MM.1S (cell line): ENCODE measurements around the gene EPHA10.

Source experiments
- DNase-seq: peaks from one replicate; pipeline ENCODE4 v3.0.0-alpha.2; 2015
- H2AFZ ChIP-seq: fragments of 300-600 bp; sonication (generic); 2 replicates; pipeline ENCODE4 v1.6.0; 2016; ENCODE audit warnings: antibody characterized with exemption, low read length
- H3F3A ChIP-seq: fragments of 300-600 bp; sonication (generic); 2 replicates; pipeline ENCODE4 v1.6.1; 2016; ENCODE audit warnings: mild to moderate bottlenecking, antibody characterized with exemption, low read length, moderate library complexity, mixed read lengths; ENCODE audit not compliant: insufficient read depth
- H3K27ac ChIP-seq: fragments of 300-600 bp; sonication (generic); 2 replicates; pipeline ENCODE4 v1.5.1; 2016; ENCODE audit warnings: mild to moderate bottlenecking, low read length
- H3K27me3 ChIP-seq: fragments of 300-600 bp; sonication (generic); replicated peaks from 2 replicates; pipeline ENCODE4 v1.6.0; 2016; ENCODE audit warnings: low read length; ENCODE audit not compliant: insufficient read depth
- H3K36me3 ChIP-seq: fragments of 300-600 bp; sonication (generic); replicated peaks from 2 replicates; pipeline ENCODE4 v1.6.1; 2016; ENCODE audit warnings: mild to moderate bottlenecking, low read length, mixed read lengths; ENCODE audit not compliant: insufficient read depth
- H3K4me1 ChIP-seq: fragments of 300-600 bp; sonication (generic); 2 replicates; pipeline ENCODE4 v1.6.1; 2016; ENCODE audit warnings: low read length, mixed read lengths
- H3K4me2 ChIP-seq: fragments of 300-600 bp; sonication (generic); 2 replicates; pipeline ENCODE4 v1.6.0; 2016; ENCODE audit warnings: low read depth, low read length
- H3K4me3 ChIP-seq: fragments of 300-600 bp; sonication (generic); 2 replicates; pipeline ENCODE4 v1.5.1; 2016; ENCODE audit warnings: low read length, mixed read lengths
- H3K79me2 ChIP-seq: fragments of 300-600 bp; sonication (generic); 2 replicates; pipeline ENCODE4 v1.6.1; 2016; ENCODE audit warnings: mixed run types, low read length, mixed read lengths
- H3K9ac ChIP-seq: fragments of 300-600 bp; sonication (generic); 2 replicates; pipeline ENCODE4 v1.6.1; 2016; ENCODE audit warnings: low read length, mixed read lengths
- H3K9me2 ChIP-seq: fragments of 300-600 bp; sonication (generic); replicated peaks from 2 replicates; pipeline ENCODE4 v1.6.1; 2016; ENCODE audit warnings: mild to moderate bottlenecking, low read length, mixed read lengths; ENCODE audit not compliant: insufficient read depth
- H3K9me3 ChIP-seq: fragments of 300-600 bp; sonication (generic); replicated peaks from 2 replicates; pipeline ENCODE4 v1.6.1; 2016; ENCODE audit warnings: mild to moderate bottlenecking, low read length, mixed read lengths; ENCODE audit not compliant: insufficient read depth
- H4K20me1 ChIP-seq: fragments of 300-600 bp; sonication (generic); 2 replicates; pipeline ENCODE4 v1.6.1; 2016; ENCODE audit warnings: mild to moderate bottlenecking, low read length, moderate library complexity, mixed read lengths; ENCODE audit not compliant: insufficient read depth
- CTCF ChIP-seq: fragments of 300-600 bp; sonication (generic); IDR thresholded peaks from 2 replicates; pipeline ENCODE4 v1.5.1; 2016; ENCODE audit warnings: antibody characterized with exemption, low read length, mixed read lengths
- EZH2 ChIP-seq: fragments of 300-600 bp; sonication (generic); optimal IDR thresholded peaks from 2 replicates; pipeline ENCODE3; 2017; ENCODE audit warnings: low read depth, mild to moderate bottlenecking, antibody characterized with exemption, low read length, mixed read lengths
- EZH2phosphoT487 ChIP-seq: fragments of 300-600 bp; sonication (generic); IDR thresholded peaks from 2 replicates; pipeline ENCODE4 v1.6.1; 2018; ENCODE audit warnings: antibody characterized with exemption, low read length

The EPHA10 gene

GRCh38 chr1:37708471-37708870, 56.4 kb downstream of the EPHA10 start:
- Histone ChIP-seq H3K9me2 (no peaks in the 10 kb centered on the region), H3K9ac (no peak overlapping the region), H4K20me1 (0 out of 2 replicates have a peak, but pooled peaks cover 3% of the 10 kb centered on the region), H3K36me3 (peaks cover 23% of the 10 kb centered on the region), H3K27me3 (no peaks in the 10 kb centered on the region), H3K4me3 (no peak overlapping the region), H3K27ac (no peak overlapping the region), H3F3A (no peaks in the 10 kb centered on the region), H3K79me2 (no peaks in the 10 kb centered on the region), H2AFZ (no peak overlapping the region), H3K4me1 (no peaks in the 10 kb centered on the region), H3K9me3 (no peaks in the 10 kb centered on the region), H3K4me2 (no peak overlapping the region)
- no peak for TF ChIP-seq CTCF
- no peak for TF ChIP-seq EZH2phosphoT487
- TF ChIP-seq EZH2 = no peak
- DNase-seq = no peak

DNA sequence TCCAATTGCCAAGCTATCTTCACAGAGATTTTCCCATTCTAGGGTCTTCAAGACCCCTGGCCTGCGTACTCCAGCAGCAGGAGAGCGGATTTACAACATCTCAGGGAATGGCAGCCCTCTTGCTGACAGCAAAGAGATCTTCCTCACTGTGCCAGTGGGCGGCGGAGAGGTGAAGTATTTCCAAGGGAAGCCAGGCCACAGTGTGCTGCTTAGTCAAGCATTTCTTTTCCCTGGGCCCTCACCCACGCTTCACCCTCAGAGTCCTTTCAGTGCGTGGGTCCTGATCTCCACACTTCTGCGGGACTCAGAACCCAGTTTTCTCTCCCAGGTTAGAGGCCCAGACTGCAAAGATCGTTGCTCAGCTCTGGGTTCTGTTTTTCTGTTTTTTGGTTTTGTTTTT, 59.5 kb downstream of the EPHA10 start:
- Histone ChIP-seq H3K4me3 (no peak overlapping the region), H3K4me2 (no peak overlapping the region), H3K27me3 (no peaks in the 10 kb centered on the region), H3K9me2 (no peaks in the 10 kb centered on the region), H2AFZ (no peak overlapping the region), H3K27ac (no peak overlapping the region), H3F3A (no peaks in the 10 kb centered on the region), H3K36me3 (peaks cover 30% of the 10 kb centered on the region), H3K4me1 (no peaks in the 10 kb centered on the region), H4K20me1 (0 out of 2 replicates have a peak, but pooled peaks cover 3% of the 10 kb centered on the region), H3K9ac (no peak overlapping the region), H3K79me2 (no peaks in the 10 kb centered on the region), H3K9me3 (no peaks in the 10 kb centered on the region)
- DNase-seq = no peak
- TF ChIP-seq EZH2phosphoT487 = no peak
- TF ChIP-seq EZH2 = no peak
- TF ChIP-seq CTCF = no peak

GRCh38 chr1:37704966-37705365, 60.0 kb downstream of the EPHA10 start:
- 0 out of 2 replicates have a peak, but pooled peaks cover 3% of the 10 kb centered on the region for H4K20me1 ChIP-seq
- no peak overlapping the region for H3K4me3 ChIP-seq
- no peak overlapping the region for H3K27ac ChIP-seq
- H3F3A ChIP-seq = no peaks in the 10 kb centered on the region
- no peaks in the 10 kb centered on the region for H3K9me2 ChIP-seq
- TF ChIP-seq EZH2phosphoT487 = no peak
- H3K4me2 ChIP-seq = no peak overlapping the region
- H3K36me3 ChIP-seq = peaks cover 30% of the 10 kb centered on the region
- H3K27me3 ChIP-seq = no peaks in the 10 kb centered on the region
- H2AFZ ChIP-seq = no peak overlapping the region
- no peaks in the 10 kb centered on the region for H3K4me1 ChIP-seq
- no peaks in the 10 kb centered on the region for H3K79me2 ChIP-seq
- DNase-seq = no peak
- H3K9ac ChIP-seq = no peak overlapping the region
- H3K9me3 ChIP-seq = no peaks in the 10 kb centered on the region

GRCh38 chr1:37703061-37703460, 61.9 kb downstream of the EPHA10 start:
- H4K20me1 ChIP-seq = 0 out of 2 replicates have a peak, but pooled peaks cover 3% of the 10 kb centered on the region
- no peak for TF ChIP-seq CTCF
- no peak for TF ChIP-seq EZH2
- TF ChIP-seq EZH2phosphoT487 = no peak
- H3K4me2 ChIP-seq = no peak overlapping the region
- no peaks in the 10 kb centered on the region for H3F3A ChIP-seq
- H3K9me2 ChIP-seq = no peaks in the 10 kb centered on the region
- no peaks in the 10 kb centered on the region for H3K4me1 ChIP-seq
- H3K9ac ChIP-seq = no peak overlapping the region
- no peaks in the 10 kb centered on the region for H3K27me3 ChIP-seq
- H3K79me2 ChIP-seq = peaks cover 4% of the 10 kb centered on the region; the same call in 1 of the 2 replicates
- no peak overlapping the region for H3K27ac ChIP-seq
- no peak overlapping the region for H3K4me3 ChIP-seq
- no peak overlapping the region for H2AFZ ChIP-seq
- peaks cover 27% of the 10 kb centered on the region for H3K36me3 ChIP-seq
- no peak for DNase-seq
- H3K9me3 ChIP-seq = no peaks in the 10 kb centered on the region
